IMR-90 (cell line): ENCODE data around the gene SIK2. TPM values are rescaled to one million over a fixed set of nuclear protein-coding genes. Genes with fewer than 3 reads are reported as not detected.

Source experiments
- ATAC-seq: fragments of 200-7000 bp; cut with Tn5 transposase; 2 replicates; pipeline ENCODE4 v1.9.1; 2020; ENCODE audit warnings: low read depth, mild to moderate bottlenecking, moderate library complexity
- BruUV-seq: library from RNA; stranded (reverse); fragments of 400-500 nt; replicated peaks from 2 replicates; lab custom pipeline; 2021; lab: Mats Ljungman, UMichigan
- CTCF ChIA-PET: fragments of 300-600 bp; formaldehyde crosslinking; extraction: SDS; loops from one replicate; lab custom pipeline; 2021; ENCODE audit warnings: antibody characterized with exemption; lab: Yijun Ruan, JAX
- POLR2A ChIA-PET: fragments of 300-600 bp; sonication (Branson Sonifier 250); formaldehyde crosslinking; loops from one replicate; lab custom pipeline; 2022; ENCODE audit warnings: antibody characterized with exemption; ENCODE audit not compliant: unreplicated experiment; lab: Charles Lee
- DNase-seq: peaks from one replicate; pipeline ENCODE4 v3.0.0; 2013
- H2AFZ ChIP-seq: replicated peaks from 2 replicates; pipeline ENCODE3; 2013; ENCODE audit warnings: low read length, mild to moderate bottlenecking; ENCODE audit not compliant: poor library complexity
- H2AK5ac ChIP-seq: 2 replicates; pipeline ENCODE4 v1.6.1; 2013; ENCODE audit warnings: low read depth, low read length, inconsistent platforms
- H2AK9ac ChIP-seq: replicated peaks from 2 replicates; pipeline ENCODE3; 2013; ENCODE audit warnings: mild to moderate bottlenecking, low read depth, low read length, moderate library complexity; ENCODE audit not compliant: poor library complexity
- H2BK120ac ChIP-seq: 2 replicates; pipeline ENCODE4 v1.6.1; 2013; ENCODE audit warnings: low read depth, low read length, inconsistent platforms
- H2BK15ac ChIP-seq: 3 replicates; pipeline ENCODE4 v1.6.1; 2013; ENCODE audit warnings: low read depth, low read length, inconsistent platforms
- H2BK20ac ChIP-seq: 2 replicates; pipeline ENCODE4 v1.6.1; 2013; ENCODE audit warnings: low read depth, mild to moderate bottlenecking, inconsistent platforms, low read length, moderate library complexity
- H2BK5ac ChIP-seq: 2 replicates; pipeline ENCODE4 v1.6.1; 2013; ENCODE audit warnings: mild to moderate bottlenecking, low read depth, low read length, inconsistent platforms; ENCODE audit not compliant: poor library complexity, severe bottlenecking
- H3K14ac ChIP-seq: replicated peaks from 2 replicates; pipeline ENCODE4 v1.6.1; 2013; ENCODE audit warnings: low read depth, low read length, inconsistent platforms
- H3K18ac ChIP-seq: 2 replicates; pipeline ENCODE4 v1.6.1; 2013; ENCODE audit warnings: low read depth, low read length, control low read depth
- H3K23ac ChIP-seq: 2 replicates; pipeline ENCODE4 v1.6.1; 2013; ENCODE audit warnings: low read depth, low read length, inconsistent platforms
- H3K27ac ChIP-seq: 2 replicates; pipeline ENCODE4 v1.5.1; 2013; ENCODE audit warnings: mild to moderate bottlenecking, control low read depth, low read length; ENCODE audit not compliant: insufficient read depth
- H3K27me3 ChIP-seq: 2 replicates; pipeline ENCODE4 v1.6.1; 2013; ENCODE audit warnings: low read length; ENCODE audit not compliant: control insufficient read depth, insufficient read depth
- H3K36me3 ChIP-seq: 2 replicates; pipeline ENCODE4 v1.6.1; 2013; ENCODE audit warnings: low read length, mixed read lengths; ENCODE audit not compliant: control insufficient read depth, insufficient read depth
- H3K4ac ChIP-seq: 2 replicates; pipeline ENCODE4 v1.6.1; 2013; ENCODE audit warnings: low read depth, low read length, inconsistent platforms
- H3K4me1 ChIP-seq: 2 replicates; pipeline ENCODE4 v1.6.1; 2013; ENCODE audit warnings: low read length, mixed read lengths; ENCODE audit not compliant: control insufficient read depth, insufficient read depth
- H3K4me2 ChIP-seq: 2 replicates; pipeline ENCODE4 v1.6.1; 2013; ENCODE audit warnings: low read depth, mild to moderate bottlenecking, control low read depth, low read length, moderate library complexity
- H3K4me3 ChIP-seq: 2 replicates; pipeline ENCODE4 v1.5.1; 2013; ENCODE audit warnings: low read depth, mild to moderate bottlenecking, control low read depth, low read length, moderate library complexity; ENCODE audit not compliant: insufficient read depth
- H3K56ac ChIP-seq: 2 replicates; pipeline ENCODE4 v1.6.1; 2013; ENCODE audit warnings: low read length, inconsistent platforms; ENCODE audit not compliant: insufficient read depth; ENCODE audit errors: extremely low read depth
- H3K79me1 ChIP-seq, 2 experiments: 2 replicates each; pipeline ENCODE4 v1.6.1; 2013; ENCODE audit warnings: low read length in 2 of 2, inconsistent platforms in 1 of 2, low read depth in 1 of 2
- H3K9ac ChIP-seq: 2 replicates; pipeline ENCODE4 v1.6.1; 2013; ENCODE audit warnings: low read depth, low read length, control low read depth
- H3K9me1 ChIP-seq: 2 replicates; pipeline ENCODE4 v1.6.1; 2013; ENCODE audit warnings: low read length, inconsistent platforms; ENCODE audit not compliant: insufficient read depth
- H3K9me3 ChIP-seq: 2 replicates; pipeline ENCODE4 v1.6.1; 2013; ENCODE audit warnings: low read length; ENCODE audit not compliant: control insufficient read depth, insufficient read depth
- H4K20me1 ChIP-seq: 2 replicates; pipeline ENCODE4 v1.6.1; 2013; ENCODE audit warnings: low read length, inconsistent platforms; ENCODE audit not compliant: insufficient read depth
- H4K5ac ChIP-seq: 2 replicates; pipeline ENCODE4 v1.6.1; 2013; ENCODE audit warnings: mild to moderate bottlenecking, low read depth, low read length, control low read depth
- H4K8ac ChIP-seq, 2 experiments: 2 replicates each; pipeline ENCODE4 v1.6.1; 2013; ENCODE audit warnings: low read depth in 2 of 2, low read length in 2 of 2, control low read depth in 1 of 2, inconsistent platforms in 1 of 2
- H4K91ac ChIP-seq: 2 replicates; pipeline ENCODE4 v1.6.1; 2013; ENCODE audit warnings: low read depth, low read length, inconsistent platforms; ENCODE audit not compliant: insufficient read depth
- BHLHE40 ChIP-seq: fragments of 150-350 bp; IDR thresholded peaks from 2 replicates; pipeline ENCODE4 v1.6.1; 2016; ENCODE audit warnings: mild to moderate bottlenecking, low read depth, low read length
- CEBPB ChIP-seq: IDR thresholded peaks from 2 replicates; pipeline ENCODE4 v1.6.1; 2012; ENCODE audit warnings: low read depth, low read length, improper control_type of control experiment
- CHD1 ChIP-seq: IDR thresholded peaks from 2 replicates; pipeline ENCODE4 v1.6.1; 2012; ENCODE audit warnings: low read depth, low read length, improper control_type of control experiment
- FOS ChIP-seq: fragments of 150-350 bp; IDR thresholded peaks from 2 replicates; pipeline ENCODE4 v1.6.1; 2016; ENCODE audit warnings: low read depth, low read length
- MAFK ChIP-seq: IDR thresholded peaks from 2 replicates; pipeline ENCODE4 v1.6.1; 2012; ENCODE audit warnings: low read depth, low read length, improper control_type of control experiment
- MAZ ChIP-seq: IDR thresholded peaks from 2 replicates; pipeline ENCODE4 v1.6.1; 2012; ENCODE audit warnings: low read depth, mild to moderate bottlenecking, low read length, improper control_type of control experiment, moderate library complexity, borderline replicate concordance
- MXI1 ChIP-seq: IDR thresholded peaks from 2 replicates; pipeline ENCODE4 v1.6.1; 2012; ENCODE audit warnings: low read depth, mild to moderate bottlenecking, low read length, moderate library complexity, borderline replicate concordance
- NFE2L2 ChIP-seq: fragments of 150-350 bp; IDR thresholded peaks from 2 replicates; pipeline ENCODE4 v1.6.1; 2016; ENCODE audit warnings: low read depth, mild to moderate bottlenecking, low read length
- POLR2A ChIP-seq: IDR thresholded peaks from 2 replicates; pipeline ENCODE4 v1.6.1; 2012; ENCODE audit warnings: mild to moderate bottlenecking, low read depth, low read length
- RAD21 ChIP-seq: IDR thresholded peaks from 2 replicates; pipeline ENCODE4 v1.6.1; 2012; ENCODE audit warnings: low read length, improper control_type of control experiment
- RCOR1 ChIP-seq: IDR thresholded peaks from 2 replicates; pipeline ENCODE4 v1.6.1; 2012; ENCODE audit warnings: mild to moderate bottlenecking, low read length, improper control_type of control experiment; ENCODE audit not compliant: insufficient replicate concordance
- RFX5 ChIP-seq: IDR thresholded peaks from 2 replicates; pipeline ENCODE4 v1.8.0; 2012; ENCODE audit warnings: low read depth, mild to moderate bottlenecking, low read length, moderate library complexity
- SMC3 ChIP-seq: fragments of 150-350 bp; IDR thresholded peaks from 2 replicates; pipeline ENCODE4 v1.6.1; 2016; ENCODE audit warnings: low read depth, mild to moderate bottlenecking, antibody characterized with exemption, low read length, moderate library complexity
- WGBS, 2 experiments: methylation state at CpG; one replicate each; pipeline versions ENCODE4 v1.1.5 to v1.1.7; 2013; ENCODE audit warnings: missing lambda C conversion rate in 2 of 2; ENCODE audit not compliant: insufficient read length in 1 of 2; ENCODE audit errors: extremely low coverage in 2 of 2; 5-methylcytosine and 5-hydroxymethylcytosine counted together
- dilution Hi-C: fragments of 300-500 bp; cut with HindIII; formaldehyde crosslinking; loops from one replicate; pipeline ENCODE4 v1.14.3; 2018; ENCODE audit warnings: low sequenced_read_pairs; ENCODE audit not compliant: unreplicated experiment
- in situ Hi-C: fragments of 300-500 bp; cut with MboI; formaldehyde crosslinking; loops from 3 replicates; pipeline ENCODE4 v1.14.3; 2019; ENCODE audit warnings: low sequenced_read_pairs, inconsistent platforms, mixed read lengths
- intact Hi-C: fragments of 100-400 bp; cut with micrococcal nuclease; formaldehyde crosslinking; loops from 2 replicates; pipeline ENCODE4 v1.10.0; 2022
- polyA plus RNA-seq, 3 experiments: library from polyadenylated mRNA; depleted of rRNA; stranded (reverse); fragments of >200 nt; gene quantifications; 2 replicates each; pipeline ENCODE4 v1.2.3, GENCODE V29; 2012; ENCODE audit warnings: low replicate concordance in 1 of 3
- total RNA-seq: library from RNA; depleted of rRNA; stranded (reverse); fragments of >200 nt; gene quantifications from 2 replicates; pipeline ENCODE4 v1.2.3, GENCODE V29; 2012
- TF ChIP-seq, protein P1 (sequence below): fragments of 150-350 bp; IDR thresholded peaks from 2 replicates; pipeline ENCODE4 v1.6.1; 2016; ENCODE audit warnings: low read depth, mild to moderate bottlenecking, low read length, moderate library complexity, borderline replicate concordance
- TF ChIP-seq, protein P2 (sequence below): conservative IDR thresholded peaks from 2 replicates; pipeline ENCODE4 v1.5.1; 2012; ENCODE audit warnings: mild to moderate bottlenecking, low read depth, low read length, improper control_type of control experiment
- TF ChIP-seq, protein P3 (sequence below): fragments of 150-350 bp; IDR thresholded peaks from 2 replicates; pipeline ENCODE4 v1.6.1; 2017; ENCODE audit warnings: mild to moderate bottlenecking, antibody characterized with exemption, low read length, low read depth

The SIK2 gene
- total and polyA plus RNA-seq, 2 of the 4 experiments (the other 2 are of a cell fraction) = 7.9 to 10.4 TPM

DNA sequence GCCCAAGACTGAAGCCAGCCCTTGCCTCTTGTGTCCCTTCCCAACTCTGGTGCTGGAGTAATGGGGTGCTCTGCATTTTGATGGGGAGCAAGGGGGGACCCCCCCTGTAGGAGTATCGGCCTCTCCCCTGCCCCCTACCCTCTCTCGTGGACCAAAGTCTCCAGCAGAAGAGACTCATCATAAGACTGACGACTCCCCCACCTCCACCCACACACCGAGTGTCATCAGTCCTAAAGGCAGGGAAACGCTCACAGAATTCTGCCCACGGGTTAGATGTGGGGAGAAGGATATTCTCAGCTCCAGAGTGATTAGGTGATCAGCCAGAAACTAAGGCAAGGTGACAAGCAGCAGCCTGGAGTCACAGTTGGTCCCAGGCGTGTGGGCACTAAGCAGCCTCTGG is 125.2 kb downstream of the SIK2 start:
- Histone ChIP-seq H2AK9ac (no peak overlapping the region), H4K91ac (no peak overlapping the region), H2BK120ac (no peak overlapping the region), H2BK20ac (no peak overlapping the region), H3K18ac (no peak overlapping the region), H3K4me1 (peaks cover 11% of the 10 kb centered on the region), H3K9me1 (peaks cover 2% of the 10 kb centered on the region; the same call in 1 of the 2 replicates), H2AFZ (no peak overlapping the region), H2BK15ac (no peak overlapping the region), H2AK5ac (no peak overlapping the region), H3K4ac (no peak overlapping the region), H3K27me3 (no peaks in the 10 kb centered on the region), H3K9me3 (no peaks in the 10 kb centered on the region), H3K36me3 (peaks cover 45% of the 10 kb centered on the region), H3K4me3 (no peak overlapping the region), H3K79me1 (peaks cover 4 to 40% of the 10 kb centered on the region in 2 experiments; a peak in 2 of 4 replicates), H3K4me2 (no peak overlapping the region), H3K23ac (no peak overlapping the region), H2BK5ac (no peak overlapping the region), H4K8ac (no peak overlapping the region), H3K14ac (no peak overlapping the region), H3K56ac (no peak overlapping the region), H4K20me1 (no peaks in the 10 kb centered on the region), H3K9ac (no peak overlapping the region), H4K5ac (no peak overlapping the region), H3K27ac (no peak overlapping the region)
- DNase-seq (no peak), ATAC-seq (no peak)
- BruUV-seq = no TSS peak
- in situ Hi-C loops = no loop called here
- intact Hi-C loops = no loop called here
- CTCF ChIA-PET = no interaction called here
- dilution Hi-C loops = no loop called here
- no peak for TF ChIP-seq RAD21
- no peak for TF ChIP-seq RFX5
- TF ChIP-seq MAFK = no peak
- TF ChIP-seq, protein P1, sequence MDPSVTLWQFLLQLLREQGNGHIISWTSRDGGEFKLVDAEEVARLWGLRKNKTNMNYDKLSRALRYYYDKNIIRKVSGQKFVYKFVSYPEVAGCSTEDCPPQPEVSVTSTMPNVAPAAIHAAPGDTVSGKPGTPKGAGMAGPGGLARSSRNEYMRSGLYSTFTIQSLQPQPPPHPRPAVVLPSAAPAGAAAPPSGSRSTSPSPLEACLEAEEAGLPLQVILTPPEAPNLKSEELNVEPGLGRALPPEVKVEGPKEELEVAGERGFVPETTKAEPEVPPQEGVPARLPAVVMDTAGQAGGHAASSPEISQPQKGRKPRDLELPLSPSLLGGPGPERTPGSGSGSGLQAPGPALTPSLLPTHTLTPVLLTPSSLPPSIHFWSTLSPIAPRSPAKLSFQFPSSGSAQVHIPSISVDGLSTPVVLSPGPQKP = no peak
- TF ChIP-seq CEBPB = no peak
- TF ChIP-seq NFE2L2 = no peak
- no peak for TF ChIP-seq MXI1
- no peak for TF ChIP-seq SMC3
- TF ChIP-seq BHLHE40 = no peak
- TF ChIP-seq POLR2A = no peak
- TF ChIP-seq FOS = no peak
- no peak for TF ChIP-seq CHD1
- TF ChIP-seq, protein P2, sequence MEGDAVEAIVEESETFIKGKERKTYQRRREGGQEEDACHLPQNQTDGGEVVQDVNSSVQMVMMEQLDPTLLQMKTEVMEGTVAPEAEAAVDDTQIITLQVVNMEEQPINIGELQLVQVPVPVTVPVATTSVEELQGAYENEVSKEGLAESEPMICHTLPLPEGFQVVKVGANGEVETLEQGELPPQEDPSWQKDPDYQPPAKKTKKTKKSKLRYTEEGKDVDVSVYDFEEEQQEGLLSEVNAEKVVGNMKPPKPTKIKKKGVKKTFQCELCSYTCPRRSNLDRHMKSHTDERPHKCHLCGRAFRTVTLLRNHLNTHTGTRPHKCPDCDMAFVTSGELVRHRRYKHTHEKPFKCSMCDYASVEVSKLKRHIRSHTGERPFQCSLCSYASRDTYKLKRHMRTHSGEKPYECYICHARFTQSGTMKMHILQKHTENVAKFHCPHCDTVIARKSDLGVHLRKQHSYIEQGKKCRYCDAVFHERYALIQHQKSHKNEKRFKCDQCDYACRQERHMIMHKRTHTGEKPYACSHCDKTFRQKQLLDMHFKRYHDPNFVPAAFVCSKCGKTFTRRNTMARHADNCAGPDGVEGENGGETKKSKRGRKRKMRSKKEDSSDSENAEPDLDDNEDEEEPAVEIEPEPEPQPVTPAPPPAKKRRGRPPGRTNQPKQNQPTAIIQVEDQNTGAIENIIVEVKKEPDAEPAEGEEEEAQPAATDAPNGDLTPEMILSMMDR = no peak
- TF ChIP-seq MAZ = no peak
- no peak for TF ChIP-seq RCOR1
- TF ChIP-seq, protein P3, sequence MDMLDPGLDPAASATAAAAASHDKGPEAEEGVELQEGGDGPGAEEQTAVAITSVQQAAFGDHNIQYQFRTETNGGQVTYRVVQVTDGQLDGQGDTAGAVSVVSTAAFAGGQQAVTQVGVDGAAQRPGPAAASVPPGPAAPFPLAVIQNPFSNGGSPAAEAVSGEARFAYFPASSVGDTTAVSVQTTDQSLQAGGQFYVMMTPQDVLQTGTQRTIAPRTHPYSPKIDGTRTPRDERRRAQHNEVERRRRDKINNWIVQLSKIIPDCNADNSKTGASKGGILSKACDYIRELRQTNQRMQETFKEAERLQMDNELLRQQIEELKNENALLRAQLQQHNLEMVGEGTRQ = no peak
- no CpG with 5 or more reads among the region's 7 CpGs for WGBS, 2 experiments
- POLR2A ChIA-PET = interaction anchor here (0.8 kb wide), 1 partner anchor 125 kb away, joined by 3 read pairs; no protein-coding TSS in a partner anchor
